Measurements from ENCODE around the gene BET1L.

The BET1L gene

GRCh38 chr11:223026-223789 lies 16.0 kb upstream of the BET1L start:
- TF ChIP-seq REST (IDR thresholded peaks at IDR 0.05; ENCODE audit: insufficient read depth in 1 of 2, low read depth in 2 of 2, low read length in 2 of 2), result no peak
- no peak for TF ChIP-seq FOXP2 (optimal IDR thresholded peaks at IDR 0.05; ENCODE audit: borderline replicate concordance, extremely low read depth, extremely low read length, insufficient read depth)
- no peak for TF ChIP-seq TAF1 (IDR thresholded peaks at IDR 0.05; ENCODE audit: borderline replicate concordance, insufficient read depth, low read length)
- no peak for TF ChIP-seq POLR2AphosphoS5 (IDR thresholded peaks at IDR 0.05; ENCODE audit: low read depth, low read length)
- TF ChIP-seq SIN3A (IDR thresholded peaks at IDR 0.05; ENCODE audit: borderline replicate concordance, insufficient read depth, low read length), result no peak

GRCh38 chr11:221998-222789 lies 15.0 kb upstream of the BET1L start:
- TF ChIP-seq TAF1 (IDR thresholded peaks at IDR 0.05; ENCODE audit: borderline replicate concordance, insufficient read depth, low read length) (no peak), POLR2AphosphoS5 (IDR thresholded peaks at IDR 0.05; ENCODE audit: low read depth, low read length) (no peak), SIN3A (IDR thresholded peaks at IDR 0.05; ENCODE audit: borderline replicate concordance, insufficient read depth, low read length) (no peak), REST (IDR thresholded peaks at IDR 0.05; ENCODE audit: insufficient read depth in 1 of 2, low read depth in 2 of 2, low read length in 2 of 2) (no peak), FOXP2 (optimal IDR thresholded peaks at IDR 0.05; ENCODE audit: borderline replicate concordance, extremely low read depth, extremely low read length, insufficient read depth) (no peak)

- TF ChIP-seq POLR2AphosphoS5 (IDR thresholded peaks at IDR 0.05; ENCODE audit: low read depth, low read length), result no peak
- no peak for TF ChIP-seq SIN3A (IDR thresholded peaks at IDR 0.05; ENCODE audit: borderline replicate concordance, insufficient read depth, low read length)
- TF ChIP-seq FOXP2 (optimal IDR thresholded peaks at IDR 0.05; ENCODE audit: borderline replicate concordance, extremely low read depth, extremely low read length, insufficient read depth), result no peak
Measured at GRCh38 chr11:221539-221938, 14.3 kb upstream of the BET1L start.

GRCh38 chr11:218815-219593 lies 11.8 kb upstream of the BET1L start:
- TF ChIP-seq TAF1 (IDR thresholded peaks at IDR 0.05; ENCODE audit: borderline replicate concordance, insufficient read depth, low read length), result no peak
- TF ChIP-seq REST (IDR thresholded peaks at IDR 0.05; ENCODE audit: insufficient read depth in 1 of 2, low read depth in 2 of 2, low read length in 2 of 2), result no peak
- no peak for TF ChIP-seq SIN3A (IDR thresholded peaks at IDR 0.05; ENCODE audit: borderline replicate concordance, insufficient read depth, low read length)
- no peak for TF ChIP-seq POLR2AphosphoS5 (IDR thresholded peaks at IDR 0.05; ENCODE audit: low read depth, low read length)
- TF ChIP-seq FOXP2 (optimal IDR thresholded peaks at IDR 0.05; ENCODE audit: borderline replicate concordance, extremely low read depth, extremely low read length, insufficient read depth), result no peak

GRCh38 chr11:217704-218103 lies 10.5 kb upstream of the BET1L start:
- TF ChIP-seq POLR2AphosphoS5 (IDR thresholded peaks at IDR 0.05; ENCODE audit: low read depth, low read length) (no peak), REST (IDR thresholded peaks at IDR 0.05; ENCODE audit: insufficient read depth in 1 of 2, low read depth in 2 of 2, low read length in 2 of 2) (no peak), FOXP2 (optimal IDR thresholded peaks at IDR 0.05; ENCODE audit: borderline replicate concordance, extremely low read depth, extremely low read length, insufficient read depth) (no peak), SIN3A (IDR thresholded peaks at IDR 0.05; ENCODE audit: borderline replicate concordance, insufficient read depth, low read length) (no peak), TAF1 (IDR thresholded peaks at IDR 0.05; ENCODE audit: borderline replicate concordance, insufficient read depth, low read length) (no peak)

Measured in PFSK-1 (cell line).